Caco-2 (cell line): ENCODE results near the gene ADRA1B. TPM values are rescaled to one million over a fixed set of nuclear protein-coding genes. Genes with fewer than 3 reads are reported as not detected.

Source experiments
- BruUV-seq: library from RNA; stranded (reverse); fragments of 400-500 nt; replicated peaks from 2 replicates; lab custom pipeline; 2021; lab: Mats Ljungman, UMichigan
- CTCF ChIA-PET: fragments of 300-600 bp; sonication (Branson Sonifier 250); formaldehyde crosslinking; loops from one replicate; lab custom pipeline; 2022; ENCODE audit warnings: antibody characterized with exemption; lab: Charles Lee
- POLR2A ChIA-PET: fragments of 300-600 bp; sonication (Branson Sonifier 250); formaldehyde crosslinking; loops from one replicate; lab custom pipeline; 2022; ENCODE audit warnings: antibody characterized with exemption; lab: Charles Lee
- DNase-seq, 2 experiments: peaks; one replicate each; pipeline versions ENCODE4 v3.0.0 to v3.0.0-alpha.2; 2020 to 2022
- H3K27me3 ChIP-seq: replicated peaks from 2 replicates; pipeline ENCODE4 v1.6.0; 2011; ENCODE audit warnings: low read length; ENCODE audit not compliant: control insufficient read depth, insufficient read depth
- H3K36me3 ChIP-seq: 2 replicates; pipeline ENCODE4 v1.5.1; 2011; ENCODE audit warnings: low read length; ENCODE audit not compliant: control insufficient read depth, insufficient read depth
- H3K4me1 ChIP-seq: fragments of 250-450 bp; sonication (Bioruptor Pico); 2 replicates; pipeline ENCODE4 v1.5.1; 2020; ENCODE audit warnings: mild to moderate bottlenecking
- H3K4me3 ChIP-seq: 2 replicates; pipeline ENCODE4 v1.5.1; 2011; ENCODE audit warnings: low read depth, mild to moderate bottlenecking, control low read depth, low read length
- H3K9me3 ChIP-seq: fragments of 250-450 bp; sonication (Bioruptor Pico); 2 replicates; pipeline ENCODE4 v1.5.1; 2020; ENCODE audit warnings: mild to moderate bottlenecking, moderate library complexity
- H3K27ac Mint-ChIP-seq: one replicate; pipeline ENCODE4 v1.8.0; 2022; ENCODE audit warnings: mixed read lengths; ENCODE audit not compliant: unreplicated experiment
- H3K27me3 Mint-ChIP-seq: one replicate; pipeline ENCODE4 v1.8.0; 2022; ENCODE audit warnings: mixed read lengths; ENCODE audit not compliant: insufficient read depth, unreplicated experiment
- H3K36me3 Mint-ChIP-seq: one replicate; pipeline ENCODE4 v1.8.0; 2022; ENCODE audit warnings: mild to moderate bottlenecking, mixed read lengths; ENCODE audit not compliant: insufficient read depth, unreplicated experiment
- H3K4me1 Mint-ChIP-seq: one replicate; pipeline ENCODE4 v1.8.0; 2022; ENCODE audit warnings: low read depth, mixed read lengths; ENCODE audit not compliant: unreplicated experiment
- H3K4me3 Mint-ChIP-seq: one replicate; pipeline ENCODE4 v1.8.0; 2022; ENCODE audit warnings: mild to moderate bottlenecking, moderate library complexity, mixed read lengths; ENCODE audit not compliant: unreplicated experiment
- H3K9me3 Mint-ChIP-seq: one replicate; pipeline ENCODE4 v1.8.0; 2022; ENCODE audit warnings: mixed read lengths; ENCODE audit not compliant: unreplicated experiment
- intact Hi-C: fragments of 100-400 bp; cut with micrococcal nuclease; formaldehyde crosslinking; loops from one replicate; pipeline ENCODE4 v1.10.0; 2022; ENCODE audit not compliant: unreplicated experiment
- total RNA-seq: library from RNA; stranded (reverse); gene quantifications from 2 replicates; pipeline ENCODE4 v1.2.3, GENCODE V29; 2022
- TF ChIP-seq, protein P1 (sequence below), 2 experiments: fragments of 200-600 bp in 1 of 2; IDR thresholded peaks; 1 replicate in 1 of 2; 2 replicates in 1 of 2; pipeline versions ENCODE4 v1.5.1 to v1.8.0; 2011 to 2022; ENCODE audit warnings: antibody characterized with exemption in 1 of 2, control low read depth in 1 of 2, inconsistent platforms in 1 of 2, low read depth in 1 of 2, low read length in 1 of 2, mild to moderate bottlenecking in 1 of 2, moderate library complexity in 1 of 2; ENCODE audit not compliant: insufficient read depth in 1 of 2, severe bottlenecking in 1 of 2, unreplicated experiment in 1 of 2

ADRA1B gene
- total RNA-seq, 1 experiment from 2014 or later, result not detected

DNA sequence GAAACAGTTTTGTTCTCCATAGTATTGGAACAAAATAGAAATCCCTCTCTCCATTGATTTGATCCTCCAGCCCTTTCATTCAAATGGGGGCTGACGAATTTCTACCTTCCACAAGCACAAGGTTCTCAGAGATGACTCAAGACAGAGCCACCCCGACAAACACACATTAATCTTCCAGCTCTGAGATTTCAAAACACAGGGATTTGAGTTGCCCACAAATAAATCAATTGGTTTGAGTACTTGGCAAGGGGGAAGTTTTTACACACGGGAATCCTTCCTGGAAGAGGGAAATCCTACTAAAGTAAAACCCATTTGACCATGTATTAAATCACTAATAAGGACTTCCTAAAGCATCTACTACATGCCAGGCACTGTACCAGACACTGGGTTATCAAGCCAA lies 5.4 kb downstream of the ADRA1B start:
- CTCF ChIA-PET, result interaction anchor here (0.6 kb wide), 1 partner anchor 174 kb away, joined by 5 read pairs; no protein-coding TSS in a partner anchor
- H3K9me3 Mint-ChIP-seq, result no peaks in the 10 kb centered on the region

DNA sequence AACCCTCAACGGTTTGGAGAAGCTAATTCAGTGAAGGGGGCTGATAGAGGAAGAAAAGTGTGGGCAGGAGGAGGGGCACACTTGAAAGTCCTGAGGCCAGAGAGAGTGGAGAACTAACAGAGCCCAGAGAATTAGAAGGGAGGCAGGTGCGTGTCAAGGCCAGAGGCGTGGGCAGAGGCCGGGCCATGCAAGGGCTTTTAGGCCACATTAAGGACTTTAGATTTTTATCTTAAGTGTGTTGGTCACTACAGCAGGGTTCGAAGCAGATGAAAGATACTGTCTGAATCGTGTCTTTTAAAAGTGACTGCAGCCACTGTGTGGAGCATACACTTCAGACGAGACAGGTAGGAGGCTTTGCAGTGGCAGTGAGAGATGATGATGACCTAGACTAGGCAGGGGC lies 6.7 kb downstream of the ADRA1B start:
- no TSS peak for BruUV-seq

More for the DNA sequence above, 5.4 kb downstream of the ADRA1B start:
- Mint-ChIP-seq H3K27me3 (peaks cover 28% of the 10 kb centered on the region), H3K4me3 (no peak overlapping the region), H3K4me1 (no peaks in the 10 kb centered on the region), H3K27ac (no peak overlapping the region), H3K36me3 (no peaks in the 10 kb centered on the region)
- Histone ChIP-seq H3K36me3 (no peaks in the 10 kb centered on the region), H3K4me1 (no peaks in the 10 kb centered on the region), H3K9me3 (no peaks in the 10 kb centered on the region), H3K4me3 (no peak overlapping the region), H3K27me3 (peaks cover under 1% of the 10 kb centered on the region; the same call in 1 of the 2 replicates)
- BruUV-seq, result no TSS peak
- TF ChIP-seq, protein P1, sequence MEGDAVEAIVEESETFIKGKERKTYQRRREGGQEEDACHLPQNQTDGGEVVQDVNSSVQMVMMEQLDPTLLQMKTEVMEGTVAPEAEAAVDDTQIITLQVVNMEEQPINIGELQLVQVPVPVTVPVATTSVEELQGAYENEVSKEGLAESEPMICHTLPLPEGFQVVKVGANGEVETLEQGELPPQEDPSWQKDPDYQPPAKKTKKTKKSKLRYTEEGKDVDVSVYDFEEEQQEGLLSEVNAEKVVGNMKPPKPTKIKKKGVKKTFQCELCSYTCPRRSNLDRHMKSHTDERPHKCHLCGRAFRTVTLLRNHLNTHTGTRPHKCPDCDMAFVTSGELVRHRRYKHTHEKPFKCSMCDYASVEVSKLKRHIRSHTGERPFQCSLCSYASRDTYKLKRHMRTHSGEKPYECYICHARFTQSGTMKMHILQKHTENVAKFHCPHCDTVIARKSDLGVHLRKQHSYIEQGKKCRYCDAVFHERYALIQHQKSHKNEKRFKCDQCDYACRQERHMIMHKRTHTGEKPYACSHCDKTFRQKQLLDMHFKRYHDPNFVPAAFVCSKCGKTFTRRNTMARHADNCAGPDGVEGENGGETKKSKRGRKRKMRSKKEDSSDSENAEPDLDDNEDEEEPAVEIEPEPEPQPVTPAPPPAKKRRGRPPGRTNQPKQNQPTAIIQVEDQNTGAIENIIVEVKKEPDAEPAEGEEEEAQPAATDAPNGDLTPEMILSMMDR (IDR thresholded peaks at IDR 0.05; ENCODE audit: insufficient read depth in 1 of 2, low read depth in 1 of 2, low read length in 1 of 2, severe bottlenecking in 1 of 2, unreplicated experiment in 1 of 2), result no peak
- intact Hi-C loops, result no loop called here
- DNase-seq, result no peak
- POLR2A ChIA-PET, result no interaction called here

DNA sequence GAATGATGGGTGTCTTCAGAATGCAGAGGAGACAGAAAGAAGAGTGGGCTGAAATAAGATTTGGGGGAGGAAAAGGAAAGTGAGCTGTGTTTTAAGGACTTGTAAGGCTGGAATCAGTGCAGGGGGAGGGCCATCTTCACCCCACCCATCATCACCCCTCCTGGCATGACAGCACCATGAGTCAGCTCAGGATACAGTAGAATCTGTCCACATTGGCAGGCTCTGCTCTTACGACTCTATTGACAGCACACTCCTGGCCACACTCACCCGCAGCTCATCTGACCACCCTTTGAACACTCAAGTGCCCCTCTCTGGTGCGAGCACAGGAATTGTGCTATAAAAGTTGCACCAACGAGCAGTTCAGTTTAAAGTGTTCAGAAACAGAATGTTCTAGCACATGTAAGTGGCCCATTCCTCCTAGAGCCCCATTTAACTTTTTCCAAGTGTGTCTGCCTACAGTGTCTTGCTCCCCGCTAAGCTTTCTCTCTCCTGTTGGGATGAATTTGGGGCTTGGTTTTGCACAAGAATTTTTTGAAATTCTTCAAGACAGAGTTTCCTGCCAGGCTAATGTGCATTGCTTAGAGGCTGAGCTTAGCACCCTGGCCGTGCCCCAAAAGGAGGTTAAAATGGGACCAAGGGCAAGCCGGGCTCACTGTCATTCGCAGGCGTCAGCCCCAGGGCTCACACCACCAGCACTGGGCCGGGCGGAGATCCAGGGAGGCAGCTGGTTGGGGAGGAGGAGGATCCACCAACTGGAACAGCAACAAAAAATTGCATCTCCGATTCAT lies 12.0 kb downstream of the ADRA1B start:
- no peak overlapping the region for H3K4me3 Mint-ChIP-seq
- H3K4me1 Mint-ChIP-seq, result no peaks in the 10 kb centered on the region
- ChIA-PET POLR2A (no interaction called here), CTCF (interaction anchor here (1.1 kb wide), 1 partner anchor 59 kb away, joined by 3 read pairs; no protein-coding TSS in a partner anchor)
- H3K36me3 ChIP-seq, result no peaks in the 10 kb centered on the region
- H3K36me3 Mint-ChIP-seq, result no peaks in the 10 kb centered on the region
- peaks cover 2% of the 10 kb centered on the region for H3K27me3 ChIP-seq
- no peaks in the 10 kb centered on the region for H3K9me3 Mint-ChIP-seq
- peaks cover 21% of the 10 kb centered on the region for H3K27me3 Mint-ChIP-seq
- intact Hi-C loops, result no loop called here
- TF ChIP-seq, protein P1 (IDR thresholded peaks at IDR 0.05; ENCODE audit: insufficient read depth in 1 of 2, low read depth in 1 of 2, low read length in 1 of 2, severe bottlenecking in 1 of 2, unreplicated experiment in 1 of 2), result no peak
- no peaks in the 10 kb centered on the region for H3K9me3 ChIP-seq
- BruUV-seq, result no TSS peak
- no peak overlapping the region for H3K4me3 ChIP-seq
- no peak for DNase-seq
- no peak overlapping the region for H3K27ac Mint-ChIP-seq
- H3K4me1 ChIP-seq, result no peaks in the 10 kb centered on the region

More for the DNA sequence above, 6.7 kb downstream of the ADRA1B start:
- H3K4me3 Mint-ChIP-seq, result no peak overlapping the region
- no peaks in the 10 kb centered on the region for H3K4me1 ChIP-seq
- no peaks in the 10 kb centered on the region for H3K36me3 Mint-ChIP-seq
- ChIA-PET CTCF (no interaction called here), POLR2A (no interaction called here)
- no peaks in the 10 kb centered on the region for H3K4me1 Mint-ChIP-seq
- H3K9me3 ChIP-seq, result no peaks in the 10 kb centered on the region
- no peaks in the 10 kb centered on the region; the same call in none of the 2 replicates for H3K27me3 ChIP-seq
- no peak overlapping the region for H3K4me3 ChIP-seq
- intact Hi-C loops, result no loop called here
- no peaks in the 10 kb centered on the region for H3K36me3 ChIP-seq
- no peak for DNase-seq
- peaks cover 20% of the 10 kb centered on the region for H3K27me3 Mint-ChIP-seq
- H3K27ac Mint-ChIP-seq, result no peak overlapping the region
- H3K9me3 Mint-ChIP-seq, result no peaks in the 10 kb centered on the region
- TF ChIP-seq, protein P1 (IDR thresholded peaks at IDR 0.05; ENCODE audit: insufficient read depth in 1 of 2, low read depth in 1 of 2, low read length in 1 of 2, severe bottlenecking in 1 of 2, unreplicated experiment in 1 of 2), result no peak
